ENCODE results near the gene PDK2.

- TF ChIP-seq, protein P1, sequence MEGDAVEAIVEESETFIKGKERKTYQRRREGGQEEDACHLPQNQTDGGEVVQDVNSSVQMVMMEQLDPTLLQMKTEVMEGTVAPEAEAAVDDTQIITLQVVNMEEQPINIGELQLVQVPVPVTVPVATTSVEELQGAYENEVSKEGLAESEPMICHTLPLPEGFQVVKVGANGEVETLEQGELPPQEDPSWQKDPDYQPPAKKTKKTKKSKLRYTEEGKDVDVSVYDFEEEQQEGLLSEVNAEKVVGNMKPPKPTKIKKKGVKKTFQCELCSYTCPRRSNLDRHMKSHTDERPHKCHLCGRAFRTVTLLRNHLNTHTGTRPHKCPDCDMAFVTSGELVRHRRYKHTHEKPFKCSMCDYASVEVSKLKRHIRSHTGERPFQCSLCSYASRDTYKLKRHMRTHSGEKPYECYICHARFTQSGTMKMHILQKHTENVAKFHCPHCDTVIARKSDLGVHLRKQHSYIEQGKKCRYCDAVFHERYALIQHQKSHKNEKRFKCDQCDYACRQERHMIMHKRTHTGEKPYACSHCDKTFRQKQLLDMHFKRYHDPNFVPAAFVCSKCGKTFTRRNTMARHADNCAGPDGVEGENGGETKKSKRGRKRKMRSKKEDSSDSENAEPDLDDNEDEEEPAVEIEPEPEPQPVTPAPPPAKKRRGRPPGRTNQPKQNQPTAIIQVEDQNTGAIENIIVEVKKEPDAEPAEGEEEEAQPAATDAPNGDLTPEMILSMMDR (IDR thresholded peaks at IDR 0.05), result no peak
- TF ChIP-seq EP300 (IDR thresholded peaks at IDR 0.05), result no peak
These were observed 48.5 kb downstream of the PDK2 start for GRCh38 chr17:50143461-50144176.
